Raji (cell line): Measurements from ENCODE around the gene JAGN1.
A peak's percentile ranks its signal among the peaks of the same experiment; 100 is the strongest.

Experiments used
- POLR2A ChIP-seq: IDR thresholded peaks from 2 replicates; pipeline ENCODE4 v1.6.1; 2011; ENCODE audit warnings: low read depth, low read length, control low read depth; ENCODE audit not compliant: insufficient read depth

The JAGN1 gene

GRCh38 chr3:9935966-9936510 is 45.6 kb downstream of the JAGN1 start:
- no peak for TF ChIP-seq POLR2A

GRCh38 chr3:9937486-9938238 is 47.3 kb downstream of the JAGN1 start:
- no peak for TF ChIP-seq POLR2A

GRCh38 chr3:9938966-9939365 is 48.6 kb downstream of the JAGN1 start:
- no peak for TF ChIP-seq POLR2A

GRCh38 chr3:9940746-9941145 is 50.3 kb downstream of the JAGN1 start:
- no peak for TF ChIP-seq POLR2A

GRCh38 chr3:9942164-9942563 is 51.8 kb downstream of the JAGN1 start:
- no peak for TF ChIP-seq POLR2A

DNA sequence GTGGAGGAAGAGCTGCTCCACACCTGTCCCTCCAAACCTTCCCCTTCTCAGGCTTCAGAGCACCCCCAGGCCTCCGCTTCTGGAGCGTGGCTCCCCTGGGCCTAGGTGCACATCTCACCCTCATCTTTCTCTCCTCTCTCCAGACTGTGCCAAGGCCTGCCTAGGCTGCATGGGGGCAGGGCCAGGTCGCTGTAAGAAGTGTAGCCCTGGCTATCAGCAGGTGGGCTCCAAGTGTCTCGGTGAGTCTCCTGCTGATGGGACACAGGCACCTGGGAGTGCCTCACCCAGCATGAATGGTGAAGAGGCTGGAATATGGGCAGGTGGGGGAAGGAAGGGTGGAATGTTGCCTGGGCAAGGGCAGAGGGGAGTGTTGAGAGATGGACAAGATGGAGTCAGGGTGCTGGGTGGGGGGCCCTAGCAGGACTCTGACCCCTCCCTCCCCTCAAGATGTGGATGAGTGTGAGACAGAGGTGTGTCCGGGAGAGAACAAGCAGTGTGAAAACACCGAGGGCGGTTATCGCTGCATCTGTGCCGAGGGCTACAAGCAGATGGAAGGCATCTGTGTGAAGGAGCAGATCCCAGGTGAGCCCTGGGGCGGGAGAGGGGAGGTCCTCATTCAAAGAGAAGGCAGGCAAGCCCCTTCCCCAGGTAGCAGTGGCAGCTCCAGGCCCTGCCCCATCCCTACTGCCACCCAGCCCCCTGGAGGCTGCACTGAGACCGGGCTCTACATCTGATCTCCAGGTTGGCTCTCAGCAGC is 52.7 kb downstream of the JAGN1 start:
- TF ChIP-seq POLR2A, result 0 out of 2 replicates have a peak, but pooled peaks have one; percentile 2
